GM18520 (cell line): ENCODE measurements around the gene SPEM2.
A peak's percentile ranks its signal among the peaks of the same experiment; 100 is the strongest.

Source experiments
- ATAC-seq: cut with Tn5 transposase; IDR thresholded peaks from one replicate; pipeline ENCODE4 v1.9.1; 2021; ENCODE audit not compliant: unreplicated experiment

Gene SPEM2

DNA sequence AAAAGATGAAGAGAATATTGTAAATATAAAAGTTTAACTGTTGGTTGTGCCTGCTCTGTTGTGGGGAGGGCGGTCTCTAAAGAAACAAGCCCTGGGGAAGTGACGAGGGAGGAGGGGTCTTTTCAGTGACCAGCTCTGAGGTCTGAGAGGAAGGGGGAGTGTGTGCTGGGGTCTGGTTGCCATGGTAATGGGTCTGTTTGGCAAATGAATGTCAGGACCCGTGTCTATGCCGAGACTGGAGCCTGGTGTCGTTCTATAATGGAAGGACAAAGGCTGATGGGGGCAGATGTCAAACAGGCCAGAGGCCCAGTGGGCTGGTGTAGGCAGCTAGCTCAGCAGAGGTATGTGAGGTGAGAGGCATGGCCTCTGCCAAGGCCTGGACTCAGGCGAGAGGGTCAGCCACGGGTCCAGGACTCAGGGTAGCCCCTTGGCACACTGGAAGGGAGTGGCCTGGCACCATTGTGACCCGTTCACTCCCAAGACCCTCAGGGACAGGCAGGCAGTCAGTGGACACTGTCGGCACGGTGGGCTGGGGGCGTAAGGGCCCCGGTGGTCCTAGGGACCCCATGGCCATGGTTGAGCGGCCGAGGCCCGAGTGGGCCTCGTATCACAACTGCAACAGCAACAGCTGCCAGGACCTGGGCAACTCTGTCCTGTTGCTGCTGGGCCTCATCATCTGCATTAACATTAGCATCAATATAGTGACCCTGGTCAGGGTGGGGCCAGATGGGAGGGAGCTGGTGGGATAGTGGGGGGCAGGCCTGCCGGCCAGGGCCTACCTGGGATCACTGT is 5.4 kb upstream of the SPEM2 start, which contains the start of gene SPEM1:
Gene SPEM1 (plus strand): TSS at position 506 of the 792 bp plus-strand sequence. CDS start 61 bp downstream, at position 567.
- ATAC-seq, result no peak

DNA sequence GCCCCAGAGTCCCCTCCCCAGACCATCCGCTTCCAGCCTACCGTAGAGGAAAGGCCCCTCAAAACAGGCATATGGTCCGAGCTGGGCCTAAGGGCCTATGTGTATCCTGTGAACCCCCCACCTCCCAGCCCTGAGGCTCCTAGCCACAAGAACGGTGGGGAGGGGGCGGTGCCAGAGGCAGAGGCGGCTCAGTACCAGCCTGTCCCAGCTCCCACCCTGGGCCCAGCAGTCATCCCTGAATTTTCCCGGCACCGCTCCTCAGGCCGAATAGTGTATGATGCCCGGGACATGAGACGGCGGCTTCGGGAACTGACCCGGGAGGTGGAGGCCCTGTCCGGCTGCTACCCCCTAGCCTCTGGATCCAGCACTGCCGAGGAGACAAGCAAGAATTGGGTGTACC is 4.2 kb upstream of the SPEM2 start:
- no peak for ATAC-seq

DNA sequence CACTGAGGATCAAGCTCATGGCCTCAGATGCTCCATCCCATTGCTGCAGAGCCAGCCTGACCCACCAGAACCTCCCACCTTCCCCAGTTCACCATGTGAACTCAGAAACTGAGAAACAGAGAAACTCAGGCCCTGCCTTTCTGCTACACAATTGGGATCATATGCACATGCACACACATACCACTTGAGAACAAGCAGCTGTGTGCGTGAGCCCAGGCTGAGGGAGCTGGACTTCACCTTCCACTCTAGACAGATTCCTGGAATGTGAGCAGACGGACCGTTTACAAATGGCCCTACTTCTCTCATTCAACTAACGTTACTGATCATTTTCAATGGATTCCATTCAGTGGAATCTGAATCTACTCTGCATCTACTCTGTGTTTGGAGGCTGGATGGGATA is 1.7 kb upstream of the SPEM2 start:
- no peak for ATAC-seq

DNA sequence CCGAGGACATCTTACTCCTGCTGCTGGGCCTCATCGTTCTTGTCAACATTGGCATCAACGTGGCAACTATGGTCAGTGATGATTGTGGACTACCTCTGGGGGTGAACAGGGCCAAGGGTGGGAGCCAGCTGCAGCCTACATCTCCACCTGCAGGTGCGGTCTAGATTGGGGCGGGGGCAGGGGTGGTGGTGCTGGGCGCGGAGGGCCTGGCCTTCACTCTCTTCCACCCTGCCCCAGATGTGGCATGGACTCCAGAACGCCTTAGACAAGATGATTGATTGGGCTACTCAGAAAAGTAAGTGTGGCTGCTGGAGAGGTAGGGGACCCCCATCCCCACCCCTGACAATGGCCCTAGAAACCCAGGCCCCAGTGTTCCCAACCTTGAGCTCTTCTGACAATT is 340 bp downstream of the SPEM2 start:
- ATAC-seq, result no peak

DNA sequence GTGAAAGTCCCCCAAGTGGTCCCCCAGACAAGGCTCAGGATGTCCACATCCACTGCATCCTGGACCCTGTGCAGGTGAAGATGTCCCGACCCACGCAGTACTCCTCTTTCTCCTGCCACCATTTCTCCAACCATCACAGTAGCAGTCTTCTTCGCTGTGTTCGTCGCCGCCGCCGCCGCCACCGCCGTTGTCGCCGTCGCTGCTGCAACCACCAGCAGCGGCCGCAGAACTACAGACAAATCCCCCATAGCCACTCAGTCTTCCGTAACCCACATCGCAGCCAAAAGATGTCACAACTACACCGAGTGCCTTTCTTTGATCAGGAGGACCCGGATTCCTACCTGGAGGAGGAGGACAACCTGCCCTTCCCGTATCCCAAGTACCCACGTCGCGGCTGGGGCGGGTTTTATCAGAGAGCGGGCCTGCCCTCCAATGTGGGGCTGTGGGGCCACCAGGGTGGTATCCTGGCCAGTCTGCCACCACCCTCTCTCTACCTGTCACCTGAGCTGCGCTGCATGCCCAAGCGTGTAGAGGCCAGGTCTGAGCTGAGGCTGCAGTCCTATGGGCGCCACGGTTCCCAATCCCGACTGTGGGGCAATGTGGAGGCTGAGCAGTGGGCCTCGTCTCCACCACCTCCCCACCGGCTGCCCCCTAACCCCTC is 917 bp downstream of the SPEM2 start:
- ATAC-seq, result no peak

DNA sequence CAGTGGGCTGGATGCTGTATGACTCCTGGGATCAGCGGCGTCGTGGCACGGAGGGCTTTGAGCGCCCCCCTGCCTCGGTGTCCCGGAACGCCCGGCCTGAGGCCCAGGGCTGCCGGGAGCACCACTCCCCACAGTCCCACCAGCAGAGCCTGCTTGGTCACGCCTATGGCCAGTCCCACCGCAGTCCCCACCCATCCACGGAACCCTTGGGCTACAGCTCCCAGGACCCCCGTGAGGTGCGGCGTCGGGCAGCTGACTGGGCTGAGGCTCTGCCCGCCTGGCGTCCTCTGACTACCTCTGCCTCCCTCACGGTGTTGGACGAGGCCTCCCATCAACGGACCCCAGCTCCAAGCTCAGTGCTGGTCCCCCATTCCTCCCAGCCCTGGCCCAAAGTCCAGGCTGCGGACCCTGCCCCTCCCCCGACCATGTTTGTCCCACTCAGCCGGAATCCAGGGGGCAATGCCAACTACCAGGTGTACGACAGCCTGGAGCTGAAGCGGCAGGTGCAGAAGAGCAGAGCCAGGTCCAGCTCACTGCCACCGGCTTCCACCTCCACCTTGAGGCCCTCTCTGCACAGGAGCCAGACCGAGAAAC is 1.6 kb downstream of the SPEM2 start:
- no peak for ATAC-seq

DNA sequence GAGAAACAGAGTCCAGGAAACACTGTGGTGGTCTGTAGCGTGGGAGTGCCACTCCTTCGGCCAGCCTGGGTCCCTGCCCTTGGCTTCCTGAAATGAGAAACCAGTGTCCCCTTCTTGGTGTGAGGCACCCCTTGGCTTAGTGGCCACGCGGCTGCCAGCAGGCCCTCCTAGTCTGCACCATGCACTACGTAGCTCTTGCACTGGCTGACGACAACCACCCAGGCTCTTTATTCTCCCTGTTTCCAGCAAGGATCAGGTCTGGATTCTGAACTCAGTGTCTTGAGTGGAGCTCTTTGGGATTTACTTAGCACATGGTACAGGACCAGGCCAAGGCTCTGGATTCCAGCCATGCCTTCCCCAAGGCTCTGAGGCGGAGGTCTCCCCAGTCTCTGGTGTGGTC is 2.1 kb downstream of the SPEM2 start:
- no peak for ATAC-seq

DNA sequence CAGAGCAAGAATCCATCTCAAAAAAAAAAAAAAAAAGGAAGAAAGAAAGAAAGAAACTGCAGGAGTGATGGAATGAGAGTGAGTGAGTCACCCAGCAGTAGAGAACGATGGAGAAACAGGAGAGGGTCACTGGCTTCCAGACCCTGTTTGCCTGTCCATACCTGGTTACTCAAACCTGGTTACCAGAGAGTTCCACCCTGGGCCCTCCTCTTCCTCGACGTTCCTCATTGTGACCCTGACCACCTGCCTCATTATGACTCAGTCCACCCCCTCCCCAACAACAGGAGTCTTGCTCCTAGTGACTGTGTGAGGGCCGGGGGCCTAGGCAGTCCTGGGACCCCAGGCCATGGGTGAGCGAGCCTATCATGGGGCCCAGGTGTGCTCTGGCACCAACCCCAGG is 3.1 kb downstream of the SPEM2 start, which contains the start of gene SPEM3:
Gene SPEM3 (plus strand): TSS at position 301 of the 400 bp plus-strand sequence. CDS start 46 bp downstream, at position 347.
- no peak for ATAC-seq

DNA sequence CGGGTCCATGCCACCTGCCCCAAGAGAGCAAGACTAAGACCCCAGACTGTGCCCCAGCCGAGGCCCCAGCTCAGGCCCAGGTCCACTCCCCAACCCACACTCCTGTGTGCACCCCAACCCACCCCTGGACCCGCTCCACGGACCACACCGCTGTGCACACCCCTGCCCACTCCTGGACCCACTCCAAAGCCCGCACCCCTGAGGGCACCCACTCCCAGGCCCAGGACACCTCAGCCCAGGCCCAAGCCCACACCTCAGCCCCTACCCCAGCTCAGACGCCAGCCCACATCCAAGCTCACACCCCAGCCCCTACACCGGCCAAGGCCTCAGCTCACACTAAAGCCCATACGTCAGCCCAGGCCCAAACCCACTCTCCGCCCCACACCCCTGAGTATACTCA is 4.3 kb downstream of the SPEM2 start:
- no peak for ATAC-seq

DNA sequence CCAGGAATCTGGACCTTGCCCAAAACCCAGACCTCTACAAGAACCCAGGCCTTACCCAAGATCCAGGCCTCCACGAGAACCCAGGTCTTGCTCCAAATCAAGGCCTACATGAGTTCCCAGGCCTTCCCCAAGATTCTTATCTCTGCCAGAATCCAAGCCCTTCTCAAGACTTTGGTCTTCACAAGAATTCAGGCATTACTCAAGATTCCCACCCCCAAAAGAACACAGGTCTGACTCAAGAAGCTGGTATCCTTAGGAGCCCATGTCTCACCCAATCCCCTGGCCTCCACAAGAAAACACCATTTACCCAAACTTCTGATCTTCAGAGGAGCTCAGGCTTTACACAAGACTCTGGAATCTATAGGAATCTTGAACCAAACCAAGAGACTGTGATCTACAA is 5.8 kb downstream of the SPEM2 start:
- no peak for ATAC-seq

DNA sequence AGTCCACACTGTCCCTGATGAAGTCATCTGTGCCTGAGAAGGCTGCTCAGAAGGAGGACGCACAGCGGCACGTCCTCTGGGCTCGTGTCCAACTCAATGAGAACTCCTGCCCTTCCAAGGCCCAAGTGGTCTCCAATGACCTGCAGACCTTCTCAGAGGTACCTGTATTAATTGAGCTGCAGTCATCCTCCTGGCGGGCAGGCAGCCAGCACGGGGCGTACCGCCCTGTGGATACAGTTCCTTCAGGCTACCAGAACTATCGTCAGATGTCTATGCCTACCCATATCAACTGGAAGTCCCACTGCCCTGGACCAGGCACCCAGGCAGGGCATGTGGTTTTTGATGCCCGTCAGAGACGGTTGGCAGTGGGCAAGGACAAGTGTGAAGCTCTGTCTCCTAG is 6.9 kb downstream of the SPEM2 start:
- no peak for ATAC-seq

DNA sequence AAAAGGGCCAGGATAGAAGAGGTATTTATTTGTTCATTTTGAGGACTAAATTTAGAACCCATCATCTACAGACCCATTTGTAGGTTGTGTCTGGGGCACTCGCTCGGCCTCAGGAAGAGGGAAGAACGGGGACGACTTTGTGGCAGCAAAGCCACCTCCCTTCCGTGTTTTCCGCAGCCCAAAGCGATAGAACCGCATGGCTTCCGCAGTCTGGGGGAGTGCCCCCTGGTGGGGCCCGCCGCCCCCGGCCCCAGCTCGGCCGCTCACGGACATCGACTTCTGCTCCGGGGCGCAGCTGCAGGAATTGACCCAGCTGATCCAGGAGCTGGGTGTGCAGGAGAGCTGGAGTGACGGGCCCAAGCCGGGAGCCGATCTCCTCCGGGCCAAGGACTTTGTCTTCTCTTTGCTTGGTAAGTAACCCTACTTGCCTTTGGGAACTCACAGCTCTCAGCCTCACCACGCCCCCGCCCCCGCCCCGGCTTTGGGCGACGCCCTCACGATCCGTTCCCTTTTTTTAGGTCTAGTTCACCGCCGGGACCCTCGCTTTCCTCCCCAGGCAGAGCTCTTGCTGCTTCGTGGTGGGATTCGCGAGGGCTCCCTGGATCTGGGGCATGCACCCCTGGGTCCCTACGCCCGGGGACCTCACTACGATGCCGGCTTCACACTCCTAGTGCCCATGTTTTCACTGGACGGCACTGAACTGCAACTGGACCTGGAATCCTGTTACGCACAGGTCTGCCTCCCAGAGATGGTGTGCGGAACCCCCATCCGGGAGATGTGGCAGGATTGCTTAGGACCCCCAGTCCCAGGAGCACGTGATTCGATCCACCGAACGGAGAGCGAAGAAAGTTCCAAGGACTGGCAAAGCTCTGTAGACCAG is 10.5 kb downstream of the SPEM2 start:
- ATAC-seq, result no peak

DNA sequence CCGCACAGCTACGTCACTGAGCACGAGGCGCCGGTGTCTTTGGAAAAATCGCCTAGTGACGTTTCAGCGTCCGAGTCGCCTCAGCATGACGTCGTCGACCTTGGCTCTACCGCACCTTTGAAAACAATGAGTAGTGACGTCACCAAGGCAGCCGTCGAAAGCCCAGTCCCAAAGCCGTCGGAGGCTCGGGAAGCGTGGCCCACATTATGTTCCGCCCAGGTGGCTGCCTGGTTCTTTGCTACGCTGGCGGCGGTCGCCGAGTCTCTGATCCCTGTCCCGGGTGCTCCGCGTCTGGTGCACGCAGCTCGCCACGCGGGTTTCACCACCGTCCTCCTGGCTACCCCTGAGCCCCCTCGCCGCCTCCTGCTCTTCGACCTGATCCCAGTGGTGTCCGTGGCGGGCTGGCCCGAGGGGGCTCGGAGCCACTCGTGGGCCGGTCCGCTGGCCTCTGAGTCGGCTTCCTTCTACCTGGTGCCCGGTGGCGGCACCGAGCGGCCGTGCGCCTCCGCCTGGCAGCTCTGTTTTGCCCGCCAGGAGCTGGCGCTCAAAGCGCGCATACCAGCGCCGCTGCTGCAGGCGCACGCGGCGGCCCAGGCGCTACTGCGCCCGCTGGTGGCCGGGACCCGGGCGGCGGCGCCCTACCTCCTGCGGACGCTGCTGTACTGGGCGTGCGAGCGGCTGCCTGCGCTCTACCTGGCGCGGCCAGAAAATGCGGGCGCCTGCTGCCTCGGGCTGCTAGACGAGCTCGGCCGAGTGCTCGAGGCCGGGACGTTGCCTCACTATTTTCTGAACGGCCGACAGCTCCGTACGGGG is 11.3 kb downstream of the SPEM2 start:
- ATAC-seq, result peak; percentile 32

DNA sequence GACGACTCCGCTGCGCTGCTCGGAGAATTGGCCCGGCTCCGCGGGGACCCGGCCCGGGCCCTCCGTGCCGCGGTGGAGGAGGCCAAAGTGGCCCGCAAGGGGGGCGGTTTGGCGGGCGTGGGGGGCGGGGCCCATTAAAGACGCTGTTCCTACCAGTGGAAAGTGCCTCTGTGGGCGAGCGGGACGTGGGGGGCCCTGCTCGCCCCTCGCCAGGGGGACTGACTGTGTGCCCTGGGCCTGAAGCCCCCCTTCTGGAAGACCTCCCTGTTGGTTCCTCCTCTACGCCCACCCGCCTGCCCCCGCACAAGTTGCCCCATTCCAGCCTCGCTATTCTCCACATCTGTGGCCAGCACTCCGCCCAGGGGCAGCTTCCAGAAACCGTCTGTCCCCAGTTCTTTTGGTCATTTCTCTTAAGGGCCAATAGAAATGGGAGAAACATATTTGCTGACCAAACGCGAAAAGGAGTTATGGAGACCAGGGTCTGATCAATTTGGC is 12.0 kb downstream of the SPEM2 start:
- ATAC-seq, result no peak

DNA sequence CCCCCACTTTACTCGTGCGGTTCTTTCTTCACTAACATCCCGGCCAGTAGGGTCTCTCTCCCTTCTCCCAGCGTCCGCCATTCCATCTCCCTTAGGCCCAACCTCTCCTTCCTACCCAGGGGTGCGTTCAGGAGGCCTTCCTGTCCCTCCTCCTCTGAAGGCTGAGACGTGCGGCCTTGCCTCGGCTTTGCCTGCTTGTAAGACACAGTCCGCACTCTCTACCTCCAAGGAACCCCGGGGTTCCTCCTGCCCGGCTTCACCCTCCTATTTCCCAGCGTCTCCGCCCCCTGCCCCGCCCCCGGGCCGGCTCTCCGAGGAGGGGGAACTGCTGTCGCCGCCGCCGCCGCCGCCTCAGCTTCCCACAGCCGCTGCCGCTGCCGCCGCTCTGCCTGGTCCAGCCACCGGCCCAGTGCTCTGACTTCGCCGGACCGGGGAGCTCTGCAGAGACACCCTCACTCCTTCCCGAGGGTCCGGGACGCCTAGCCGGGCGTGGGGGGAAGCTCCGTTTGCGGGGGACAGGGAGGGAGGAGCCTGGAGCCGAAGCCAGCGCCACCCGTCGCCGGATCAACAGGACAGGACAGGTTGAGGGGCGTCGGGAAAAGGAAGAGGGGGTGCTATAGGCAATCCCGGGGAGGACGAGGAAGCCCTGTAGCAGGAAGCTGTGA is 12.7 kb downstream of the SPEM2 start:
- ATAC-seq, result no peak

DNA sequence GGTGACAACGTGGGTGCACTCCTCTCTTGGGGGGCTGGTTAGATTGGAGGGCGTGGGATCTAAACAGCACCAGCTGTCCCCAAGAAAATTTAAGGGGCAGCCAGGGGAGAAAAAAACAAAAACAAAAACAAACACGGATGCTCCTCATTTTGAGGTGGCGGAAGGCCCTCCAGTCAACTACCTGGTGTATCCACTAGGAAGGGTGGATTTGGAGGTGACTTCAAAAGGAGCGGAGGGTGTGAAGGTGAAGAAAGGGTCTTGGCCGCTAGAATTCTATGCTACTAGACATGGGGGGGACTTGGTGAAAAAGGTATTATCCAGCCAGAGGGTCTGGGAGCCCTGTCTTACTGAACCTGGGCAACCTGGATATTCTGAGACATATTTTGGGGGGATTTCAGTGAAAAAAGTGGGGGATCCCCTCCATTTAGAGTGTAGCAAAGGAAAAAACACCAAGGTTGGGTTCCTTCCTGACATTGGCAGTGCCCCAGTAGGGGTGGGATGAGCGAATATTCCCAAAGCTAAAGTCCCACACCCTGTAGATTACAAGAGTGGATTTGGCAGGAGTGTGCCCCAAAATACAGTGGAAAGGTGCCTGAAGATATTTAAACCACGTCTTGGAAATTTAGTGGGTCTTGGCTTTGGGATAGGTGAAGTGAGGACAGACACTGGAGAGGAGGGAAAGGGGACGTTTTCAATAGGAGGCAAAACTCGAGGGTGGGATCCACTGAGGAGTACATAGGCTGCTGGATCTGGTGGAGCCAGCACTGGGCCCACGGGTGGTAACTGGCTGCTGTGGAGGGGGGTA is 13.4 kb downstream of the SPEM2 start:
- no peak for ATAC-seq

DNA sequence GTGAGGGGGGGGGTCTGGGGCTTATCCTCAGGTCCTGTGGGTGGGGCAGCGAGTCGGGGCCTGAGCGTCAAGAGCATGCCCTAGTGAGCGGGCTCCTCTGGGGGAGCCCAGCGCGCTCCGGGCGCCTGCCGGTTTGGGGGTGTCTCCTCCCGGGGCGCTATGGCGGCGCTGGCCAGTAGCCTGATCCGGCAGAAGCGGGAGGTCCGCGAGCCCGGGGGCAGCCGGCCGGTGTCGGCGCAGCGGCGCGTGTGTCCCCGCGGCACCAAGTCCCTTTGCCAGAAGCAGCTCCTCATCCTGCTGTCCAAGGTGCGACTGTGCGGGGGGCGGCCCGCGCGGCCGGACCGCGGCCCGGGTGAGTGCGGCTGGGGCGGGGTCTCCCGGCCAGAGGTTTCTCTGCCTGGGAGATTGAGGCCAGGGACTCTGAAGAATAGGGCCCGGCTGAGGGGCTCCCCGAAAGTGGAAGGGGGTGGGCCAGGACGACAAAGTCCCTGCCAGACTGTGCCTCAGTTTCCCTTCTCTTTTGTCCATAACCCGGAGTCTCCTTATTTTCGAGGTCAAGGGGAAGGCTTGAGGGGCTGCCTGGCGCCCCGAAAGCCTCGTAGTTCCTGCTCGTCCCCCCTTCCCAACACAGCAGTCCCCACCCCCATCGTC is 14.2 kb downstream of the SPEM2 start, which contains the start of gene FGF11:
Gene FGF11 (plus strand): TSS at position 51 of the 651 bp plus-strand sequence. CDS start 109 bp downstream, at position 160.
- ATAC-seq, result no peak
